K562 (cell line): ENCODE data around the gene FIZ1. TPM values are rescaled to one million over a fixed set of nuclear protein-coding genes. Genes with fewer than 3 reads are reported as not detected.

Experiments used
- CBX1 ChIP-seq: sonication (generic); IDR thresholded peaks from 2 replicates; pipeline ENCODE4 v1.6.1; 2016; ENCODE audit warnings: antibody characterized with exemption, low read depth, mild to moderate bottlenecking
- CUX1 ChIP-seq: fragments of 200-800 bp; sonication (Bioruptor generic); IDR thresholded peaks from 2 replicates; pipeline ENCODE4 v1.6.1; 2016; ENCODE audit warnings: missing genetic modification characterization, missing compliant biosample characterization
- DACH1 ChIP-seq: fragments of 450-650 bp; IDR thresholded peaks from 2 replicates; pipeline ENCODE4 v1.6.1; 2018; ENCODE audit not compliant: partially characterized antibody
- EHMT2 ChIP-seq: fragments of 450-650 bp; IDR thresholded peaks from 2 replicates; pipeline ENCODE4 v1.6.1; 2018; ENCODE audit warnings: antibody characterized with exemption
- GTF2B ChIP-seq: IDR thresholded peaks from 2 replicates; pipeline ENCODE4 v1.6.1; 2011; ENCODE audit not compliant: insufficient read length; ENCODE audit errors: extremely low read depth
- HDGF ChIP-seq: fragments of 450-650 bp; IDR thresholded peaks from 2 replicates; pipeline ENCODE4 v1.6.1; 2016
- MNT ChIP-seq, 2 experiments: fragments of 450-650 bp; conservative IDR thresholded peaks; 2 replicates each; pipeline ENCODE4 v1.6.1; 2017; ENCODE audit warnings: mild to moderate bottlenecking in 2 of 2, moderate library complexity in 2 of 2
- MXI1 ChIP-seq: IDR thresholded peaks from 2 replicates; pipeline ENCODE4 v1.6.1; 2011; ENCODE audit warnings: low read depth, mild to moderate bottlenecking, improper control_type of control experiment, low read length
- NFXL1 ChIP-seq: fragments of 450-650 bp; formaldehyde crosslinking; IDR thresholded peaks from 2 replicates; pipeline ENCODE4 v1.4.0; 2021; ENCODE audit warnings: mild to moderate bottlenecking
- NFYB ChIP-seq: IDR thresholded peaks from 2 replicates; pipeline ENCODE4 v1.6.1; 2011; ENCODE audit warnings: mild to moderate bottlenecking, moderate library complexity; ENCODE audit not compliant: insufficient read length; ENCODE audit errors: extremely low read depth
- RBM22 ChIP-seq: fragments of 200-400 bp; formaldehyde crosslinking; IDR thresholded peaks from 2 replicates; pipeline ENCODE4 v1.6.1; 2018; ENCODE audit warnings: low read length, low read depth; ENCODE audit not compliant: poor library complexity, severe bottlenecking
- SRSF7 ChIP-seq: fragments of 200-400 bp; formaldehyde crosslinking; optimal IDR thresholded peaks from 2 replicates; pipeline ENCODE3; 2017; ENCODE audit warnings: mild to moderate bottlenecking, low read depth, low read length
- STAT6 ChIP-seq: sonication (generic); formaldehyde crosslinking; IDR thresholded peaks from 2 replicates; pipeline ENCODE4 v1.8.1; 2023; ENCODE audit warnings: mild to moderate bottlenecking, missing genetic modification reagents
- TCF7L2 ChIP-seq: fragments of 150-350 bp; IDR thresholded peaks from 2 replicates; pipeline ENCODE4 v1.6.1; 2016; ENCODE audit warnings: low read depth, mild to moderate bottlenecking, low read length, moderate library complexity
- TGIF2 ChIP-seq: sonication (generic); formaldehyde crosslinking; IDR thresholded peaks from 2 replicates; pipeline ENCODE4 v1.8.1; 2022; ENCODE audit warnings: mild to moderate bottlenecking, missing genetic modification reagents, moderate library complexity
- ZNF561 ChIP-seq: fragments of 450-650 bp; formaldehyde crosslinking; conservative IDR thresholded peaks from 2 replicates; pipeline ENCODE4 v1.4.0; 2020; ENCODE audit warnings: mild to moderate bottlenecking, moderate library complexity
- polyA plus RNA-seq, 8 experiments: library from polyadenylated mRNA; depleted of rRNA in 4 of 8; stranded (reverse) in 5 of 8; unstranded in 3 of 8; fragments of >200 nt; fragmentation: Nextera tagmentation in 2 of 8; fragmentation: Illumina TruSeq in 1 of 8; extraction: Ambion mirVana in 2 of 8; extraction: Trizol in 1 of 8; gene quantifications; 2 replicates each; pipeline versions ENCODE4 v1.2.1 to v1.2.3, GENCODE V29; 2011 to 2014; ENCODE audit warnings: inconsistent platforms in 1 of 8, missing spikeins in 1 of 8
- total RNA-seq, 7 experiments: library from RNA; depleted of rRNA in 6 of 7; stranded (reverse); fragments of >200 nt in 6 of 7; fragmentation: Illumina TruSeq in 2 of 7; extraction: Trizol in 2 of 7; gene quantifications; 2 replicates each; pipeline versions ENCODE4 v1.2.1 to v1.2.3, GENCODE V29; 2011 to 2021; ENCODE audit warnings: low replicate concordance in 1 of 7

FIZ1 gene
- total and polyA plus RNA-seq, 9 of the 15 experiments (the other 6 are each of a cell fraction or from before 2014, with no cell fraction given), result 0.79 to 17.5 (median 5.5) TPM

GRCh38 chr19:55598719-55599467, 424 bp downstream of the FIZ1 start (continued):
- TF ChIP-seq STAT6 (CRISPR knock-in tag) (no peak), RBM22 (peak; percentile 80), SRSF7 (no peak), MNT (conservative IDR thresholded peaks at IDR 0.05) (no peak; a peak in 2 of 4 replicates), CUX1 (no peak), TGIF2 (CRISPR knock-in tag) (no peak), DACH1 (no peak), TCF7L2 (peak; percentile 56; the same call in 1 of the 2 replicates), NFXL1 (CRISPR knock-in tag) (no peak), ZNF561 (CRISPR knock-in tag) (no peak), MXI1 (no peak), GTF2B (no peak), EHMT2 (peak; percentile 42; the same call in 1 of the 2 replicates), HDGF (peak; percentile 99; the same call in 1 of the 2 replicates), CBX1 (no peak), NFYB (no peak)
